ENCODE data around the gene ALG9.
"Not testable (repeated sequence)": the region's sequence is repeated elsewhere in the genome, so short reads cannot be mapped to it uniquely, and the experiment has no call there.

- not testable (repeated sequence) for TF ChIP-seq CTCF (conservative IDR thresholded peaks at IDR 0.05); EZH2 (IDR thresholded peaks at IDR 0.05; ENCODE audit: low read depth)
Observed at GRCh38 chr11:111771205-111771604, 100.2 kb downstream of the ALG9 start.
